Immature natural killer cell (primary cell): Measurements from ENCODE around the gene NADK2. TPM values are rescaled to one million over a fixed set of nuclear protein-coding genes. Genes with fewer than 3 reads are reported as not detected.
A peak's percentile ranks its signal among the peaks of the same experiment; 100 is the strongest.
"Not testable (repeated sequence)": the region's sequence is repeated elsewhere in the genome, so short reads cannot be mapped to it uniquely, and the experiment has no call there.

Source experiments
- DNase-seq, 3 donors: peaks; one replicate each; pipeline ENCODE4 v3.0.0; 2022; ENCODE audit warnings: mixed read lengths in 1 of 3
- H3K27ac Mint-ChIP-seq, 6 donors: one replicate each; pipeline ENCODE4 v1.8.0; 2020; ENCODE audit warnings: mixed read lengths in 6 of 6, mild to moderate bottlenecking in 5 of 6, inconsistent platforms in 4 of 6, moderate library complexity in 3 of 6
- H3K27me3 Mint-ChIP-seq, 3 donors: one replicate each; pipeline ENCODE4 v1.8.0; 2020 to 2021; ENCODE audit warnings: low read depth in 3 of 3, mild to moderate bottlenecking in 3 of 3, mixed read lengths in 3 of 3, moderate library complexity in 3 of 3, inconsistent platforms in 1 of 3
- H3K36me3 Mint-ChIP-seq, 3 donors: one replicate each; pipeline ENCODE4 v1.8.0; 2020; ENCODE audit warnings: mixed read lengths in 3 of 3, inconsistent platforms in 2 of 3, mild to moderate bottlenecking in 2 of 3
- H3K4me1 Mint-ChIP-seq, 2 donors: one replicate each; pipeline ENCODE4 v1.8.0; 2020; ENCODE audit warnings: inconsistent platforms in 2 of 2, mild to moderate bottlenecking in 2 of 2, mixed read lengths in 2 of 2, moderate library complexity in 1 of 2
- H3K4me3 Mint-ChIP-seq, 5 donors: one replicate each; pipeline ENCODE4 v1.8.0; 2020; ENCODE audit warnings: mild to moderate bottlenecking in 5 of 5, mixed read lengths in 5 of 5, inconsistent platforms in 3 of 5, moderate library complexity in 3 of 5
- H3K9me3 Mint-ChIP-seq, 6 donors: one replicate each; pipeline ENCODE4 v1.8.0; 2020; ENCODE audit warnings: mild to moderate bottlenecking in 6 of 6, mixed read lengths in 6 of 6, inconsistent platforms in 4 of 6, moderate library complexity in 3 of 6
- polyA plus RNA-seq, 3 donors: library from polyadenylated mRNA; unstranded; fragments of 300-500 nt; fragmentation: Illumina TruSeq; gene quantifications; one replicate each; pipeline ENCODE4 v1.2.3, GENCODE V29; 2021

Gene NADK2
- polyA plus RNA-seq, result 1 to 10 TPM; 7.2 to 9.8 (median 8.0) TPM

- peaks cover 37 to 57% of the 10 kb centered on the region in 2 donors for H3K4me1 Mint-ChIP-seq
- DNase-seq, result peak; percentile 95 to 96 (median 95)
- H3K4me3 Mint-ChIP-seq, result peak within 1 kb of the TSS; percentile 88 to 94 (median 92)
- peaks cover 0 to 3% (median 0%) of the 10 kb centered on the region in 6 donors for H3K9me3 Mint-ChIP-seq
- H3K27ac Mint-ChIP-seq, result peak within 1 kb of the TSS; percentile 87 to 94 (median 91)
- peaks cover 5 to 7% (median 6%) of the 10 kb centered on the region in 3 donors for H3K27me3 Mint-ChIP-seq
- H3K36me3 Mint-ChIP-seq, result no peaks in the 10 kb centered on the region
Measured at GRCh38 chr5:36241631-36242533, at the start of gene NADK2. Gene NADK2, minus strand, starts transcription at chr5:36241925. Its CDS starts 127 bp downstream, at chr5:36241798.

GRCh38 chr5:36285837-36286615 is 44.3 kb upstream of the NADK2 start:
- Mint-ChIP-seq H3K4me1 (no peaks in the 10 kb centered on the region), H3K27ac (no peak overlapping the region), H3K27me3 (peaks cover 2 to 7% (median 2%) of the 10 kb centered on the region in 3 donors), H3K36me3 (no peaks in the 10 kb centered on the region), H3K9me3 (no peaks in the 10 kb centered on the region), H3K4me3 (no peak overlapping the region)
- DNase-seq, result no peak

GRCh38 chr5:36283775-36284174 is 42.0 kb upstream of the NADK2 start:
- not testable (repeated sequence) for H3K27ac Mint-ChIP-seq, H3K27me3 Mint-ChIP-seq, H3K9me3 Mint-ChIP-seq, H3K4me1 Mint-ChIP-seq, H3K36me3 Mint-ChIP-seq, DNase-seq, H3K4me3 Mint-ChIP-seq

DNA sequence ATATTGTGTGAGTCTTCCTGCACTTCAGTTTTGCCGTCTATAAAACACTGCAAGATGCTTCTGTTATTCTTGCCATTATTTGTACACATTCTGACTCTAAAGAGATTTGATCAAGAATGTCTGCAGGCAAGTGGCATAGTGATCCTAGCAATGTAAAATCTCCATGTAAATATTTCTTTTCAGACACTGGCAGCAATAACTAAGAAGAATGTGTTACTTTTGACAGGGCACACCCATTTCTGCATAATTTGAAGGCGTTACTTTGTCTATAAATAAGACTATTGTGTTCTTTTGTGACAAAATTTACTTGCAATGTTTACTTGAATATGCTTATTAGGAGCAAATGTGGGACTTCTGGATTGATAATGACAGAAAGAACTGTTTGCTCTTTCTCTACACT is 39.9 kb upstream of the NADK2 start:
- H3K9me3 Mint-ChIP-seq, result no peaks in the 10 kb centered on the region
- no peak overlapping the region for H3K27ac Mint-ChIP-seq

DNA sequence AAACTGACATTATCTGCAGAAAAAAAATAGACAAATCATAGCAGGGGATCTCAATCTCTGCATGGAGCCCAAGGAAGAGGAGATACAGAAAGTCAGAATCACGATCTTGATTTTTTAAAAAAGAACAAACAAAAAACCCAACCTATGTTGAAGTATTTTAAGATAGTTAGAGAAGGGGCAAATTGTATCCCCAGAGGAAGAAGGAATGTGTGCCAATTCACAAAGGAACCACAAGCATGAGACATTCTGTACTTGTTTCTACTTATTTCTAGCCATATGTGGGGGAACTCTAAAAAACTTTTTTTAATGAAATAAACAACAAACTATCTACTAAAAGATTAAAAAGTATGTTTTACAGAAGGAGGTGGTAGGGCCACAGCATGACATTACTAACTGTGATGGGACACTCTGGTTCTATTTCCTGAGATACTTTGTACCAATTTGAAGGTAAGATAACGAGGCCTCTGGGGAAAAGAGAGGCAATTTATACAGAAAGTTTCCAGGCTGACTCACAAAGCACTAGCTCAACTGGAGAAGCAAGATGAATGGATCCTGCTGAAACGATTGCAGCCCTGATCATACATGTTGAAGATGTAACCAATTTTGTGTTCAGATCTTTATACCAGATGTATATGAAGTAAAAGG is 37.5 kb upstream of the NADK2 start:
- DNase-seq, result no peak
- Mint-ChIP-seq H3K27ac (no peak overlapping the region), H3K27me3 (peaks cover 0 to 8% (median 6%) of the 10 kb centered on the region in 3 donors), H3K4me1 (no peaks in the 10 kb centered on the region), H3K9me3 (no peaks in the 10 kb centered on the region), H3K36me3 (no peaks in the 10 kb centered on the region), H3K4me3 (no peak overlapping the region)

More for the DNA sequence above, 39.9 kb upstream of the NADK2 start:
- H3K4me1 Mint-ChIP-seq, result no peaks in the 10 kb centered on the region
- peaks cover under 1 to 6% (median 6%) of the 10 kb centered on the region in 3 donors for H3K27me3 Mint-ChIP-seq
- no peak overlapping the region for H3K4me3 Mint-ChIP-seq
- DNase-seq, result no peak
- no peaks in the 10 kb centered on the region for H3K36me3 Mint-ChIP-seq

DNA sequence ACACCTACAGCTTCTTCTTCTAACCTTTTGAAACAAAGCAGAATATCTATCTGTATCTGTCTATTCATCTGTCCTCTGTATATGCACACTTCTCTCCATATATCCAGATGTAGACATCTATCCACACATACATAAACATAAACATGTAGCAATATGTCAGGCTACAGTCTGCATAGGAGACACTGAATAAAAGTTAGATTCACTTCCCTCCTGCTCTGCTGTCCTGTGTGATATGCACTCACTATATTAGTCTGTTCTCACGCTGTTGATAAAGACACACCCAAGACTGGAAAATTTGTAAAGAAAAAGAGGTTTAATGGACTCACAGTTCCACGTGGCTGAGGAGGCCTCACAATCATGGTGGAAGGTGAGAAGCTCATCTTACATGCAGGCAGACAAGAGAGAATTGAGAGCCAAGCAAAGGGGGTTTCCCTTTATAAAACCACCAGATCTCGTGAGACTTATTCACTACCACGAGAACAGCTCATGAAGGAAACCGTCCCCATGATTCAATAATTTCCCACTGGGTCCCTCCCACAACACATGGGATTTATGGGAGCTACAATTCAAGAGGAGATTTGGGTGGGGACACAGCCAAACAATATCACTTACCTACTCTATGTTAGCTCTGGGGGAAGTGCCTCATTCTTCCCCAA is 35.9 kb upstream of the NADK2 start:
- Mint-ChIP-seq H3K4me3 (no peak overlapping the region), H3K9me3 (no peaks in the 10 kb centered on the region), H3K27me3 (peaks cover 0 to 8% (median 4%) of the 10 kb centered on the region in 3 donors), H3K27ac (no peak overlapping the region), H3K36me3 (no peaks in the 10 kb centered on the region), H3K4me1 (no peaks in the 10 kb centered on the region)
- no peak for DNase-seq

GRCh38 chr5:36276864-36277263 is 35.1 kb upstream of the NADK2 start:
- H3K4me3 Mint-ChIP-seq, result no peak overlapping the region
- DNase-seq, result no peak
- no peaks in the 10 kb centered on the region for H3K9me3 Mint-ChIP-seq
- H3K27me3 Mint-ChIP-seq, result peaks cover 0 to 4% (median 4%) of the 10 kb centered on the region in 3 donors
- H3K36me3 Mint-ChIP-seq, result no peaks in the 10 kb centered on the region
- no peak overlapping the region for H3K27ac Mint-ChIP-seq
- no peaks in the 10 kb centered on the region for H3K4me1 Mint-ChIP-seq

DNA sequence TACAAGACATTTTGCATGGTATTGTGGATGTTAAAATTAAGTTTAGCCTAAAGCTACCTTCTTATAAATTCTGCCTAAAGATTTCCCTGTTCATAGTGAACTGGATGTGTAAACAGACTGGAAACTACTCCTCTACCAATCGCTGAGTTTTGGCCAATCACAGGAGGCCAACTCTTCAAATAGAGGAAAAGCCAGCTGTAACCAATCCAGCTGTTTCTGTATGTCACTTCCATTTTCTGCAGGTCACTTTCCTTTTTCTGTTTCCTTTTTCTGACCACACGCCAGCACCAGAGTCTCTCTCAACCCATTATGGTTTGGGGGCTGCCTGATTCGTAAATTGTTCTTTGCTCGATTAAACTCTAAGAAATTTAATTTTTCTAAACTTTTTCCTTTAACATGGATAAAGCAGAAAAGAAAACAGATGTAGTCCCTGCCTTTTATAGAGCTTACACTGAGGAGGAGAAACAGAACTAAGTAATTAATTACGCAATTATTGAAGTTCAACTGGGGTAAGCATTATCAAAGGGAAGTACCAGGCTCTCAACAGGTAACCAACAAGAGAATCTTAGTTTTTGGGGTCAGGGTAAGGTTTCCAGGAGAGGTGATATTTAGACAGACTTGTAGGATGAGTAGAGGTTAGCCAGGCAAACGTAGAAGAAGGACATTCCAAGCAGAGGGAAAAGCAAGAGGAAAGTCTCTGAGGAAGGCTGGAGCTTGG is 32.2 kb upstream of the NADK2 start:
- no peak overlapping the region for H3K4me3 Mint-ChIP-seq
- H3K9me3 Mint-ChIP-seq, result no peaks in the 10 kb centered on the region
- H3K27ac Mint-ChIP-seq, result no peak overlapping the region
- H3K4me1 Mint-ChIP-seq, result no peaks in the 10 kb centered on the region
- H3K27me3 Mint-ChIP-seq, result peaks cover 0 to 4% (median 4%) of the 10 kb centered on the region in 3 donors
- no peaks in the 10 kb centered on the region for H3K36me3 Mint-ChIP-seq
- no peak for DNase-seq

- H3K27me3 Mint-ChIP-seq, result peaks cover 0 to 4% (median 4%) of the 10 kb centered on the region in 3 donors
- DNase-seq, result no peak
- no peaks in the 10 kb centered on the region for H3K9me3 Mint-ChIP-seq
- H3K27ac Mint-ChIP-seq, result no peak overlapping the region
- no peaks in the 10 kb centered on the region for H3K36me3 Mint-ChIP-seq
- no peaks in the 10 kb centered on the region for H3K4me1 Mint-ChIP-seq
- no peak overlapping the region for H3K4me3 Mint-ChIP-seq
Measured at GRCh38 chr5:36272136-36272690, 30.5 kb upstream of the NADK2 start.

DNA sequence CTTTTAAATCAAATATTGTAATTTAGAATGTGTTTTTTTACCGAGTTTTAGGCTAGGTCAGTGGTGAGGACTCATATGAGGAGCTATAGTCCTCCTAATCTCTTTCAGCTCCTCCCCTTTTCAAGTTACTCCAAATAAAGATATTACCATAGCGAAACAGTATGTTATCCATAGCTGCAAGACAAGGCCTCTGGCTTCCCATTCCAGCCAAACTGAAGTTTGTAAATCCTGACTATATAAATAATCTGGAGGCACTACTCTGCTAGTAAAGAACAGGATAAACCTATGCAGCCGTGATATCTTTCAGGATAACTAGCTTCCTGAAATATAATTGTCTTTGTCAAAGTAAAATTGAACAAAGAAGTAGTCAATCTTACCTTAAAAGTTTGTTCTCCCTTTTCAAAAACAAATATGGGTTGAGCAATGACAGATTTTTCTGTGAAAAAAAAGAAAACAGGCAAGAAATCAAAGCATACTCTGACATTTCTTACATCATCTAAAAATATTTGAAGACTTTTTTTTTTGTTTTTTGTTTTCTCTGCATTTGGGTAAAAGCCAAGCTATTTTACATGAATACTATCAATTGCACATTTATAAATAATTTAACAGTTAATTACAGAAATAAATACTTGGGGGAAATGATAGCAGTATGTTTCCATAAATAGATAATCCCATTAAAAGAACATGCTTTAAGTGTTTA is 29.3 kb upstream of the NADK2 start:
- no peak overlapping the region for H3K4me3 Mint-ChIP-seq
- no peaks in the 10 kb centered on the region for H3K4me1 Mint-ChIP-seq
- H3K27me3 Mint-ChIP-seq, result peaks cover 0 to 4% (median 2%) of the 10 kb centered on the region in 3 donors
- no peak for DNase-seq
- H3K9me3 Mint-ChIP-seq, result no peaks in the 10 kb centered on the region
- H3K36me3 Mint-ChIP-seq, result no peaks in the 10 kb centered on the region
- H3K27ac Mint-ChIP-seq, result no peak overlapping the region

GRCh38 chr5:36270175-36270574 is 28.4 kb upstream of the NADK2 start:
- Mint-ChIP-seq H3K9me3 (no peaks in the 10 kb centered on the region), H3K27ac (no peak overlapping the region), H3K36me3 (no peaks in the 10 kb centered on the region), H3K4me1 (no peaks in the 10 kb centered on the region), H3K27me3 (peaks cover 0 to 4% (median 2%) of the 10 kb centered on the region in 3 donors), H3K4me3 (no peak overlapping the region)
- no peak for DNase-seq

DNA sequence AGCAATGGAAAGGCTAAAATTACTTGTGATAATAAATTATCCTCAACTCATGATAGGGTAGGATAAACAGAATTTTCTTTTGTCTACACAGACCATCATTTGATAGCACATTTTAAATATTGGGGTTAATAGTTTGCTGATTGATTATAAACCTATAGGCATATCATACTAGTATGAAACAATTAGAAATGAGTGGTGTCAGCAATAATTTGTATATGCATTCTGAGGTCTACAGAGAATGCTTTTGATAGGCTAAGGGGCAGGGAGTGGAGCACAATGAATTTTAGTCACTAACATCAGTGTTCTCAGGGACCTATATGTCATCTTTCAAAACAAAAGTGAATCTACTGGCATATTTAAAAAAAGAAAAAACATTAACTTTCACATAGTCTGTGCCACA is 27.8 kb upstream of the NADK2 start:
- H3K4me1 Mint-ChIP-seq, result no peaks in the 10 kb centered on the region
- peaks cover 0 to 6% (median 4%) of the 10 kb centered on the region in 3 donors for H3K27me3 Mint-ChIP-seq
- DNase-seq, result no peak
- H3K27ac Mint-ChIP-seq, result no peak overlapping the region
- H3K36me3 Mint-ChIP-seq, result no peaks in the 10 kb centered on the region
- H3K4me3 Mint-ChIP-seq, result no peak overlapping the region
- no peaks in the 10 kb centered on the region for H3K9me3 Mint-ChIP-seq
